GDM1 (cell line): ENCODE data around the gene FFAR4.

Source experiments
- DNase-seq: peaks from one replicate; lab custom pipeline; 2025; lab: John Stamatoyannopoulos, UW

Gene FFAR4

DNA sequence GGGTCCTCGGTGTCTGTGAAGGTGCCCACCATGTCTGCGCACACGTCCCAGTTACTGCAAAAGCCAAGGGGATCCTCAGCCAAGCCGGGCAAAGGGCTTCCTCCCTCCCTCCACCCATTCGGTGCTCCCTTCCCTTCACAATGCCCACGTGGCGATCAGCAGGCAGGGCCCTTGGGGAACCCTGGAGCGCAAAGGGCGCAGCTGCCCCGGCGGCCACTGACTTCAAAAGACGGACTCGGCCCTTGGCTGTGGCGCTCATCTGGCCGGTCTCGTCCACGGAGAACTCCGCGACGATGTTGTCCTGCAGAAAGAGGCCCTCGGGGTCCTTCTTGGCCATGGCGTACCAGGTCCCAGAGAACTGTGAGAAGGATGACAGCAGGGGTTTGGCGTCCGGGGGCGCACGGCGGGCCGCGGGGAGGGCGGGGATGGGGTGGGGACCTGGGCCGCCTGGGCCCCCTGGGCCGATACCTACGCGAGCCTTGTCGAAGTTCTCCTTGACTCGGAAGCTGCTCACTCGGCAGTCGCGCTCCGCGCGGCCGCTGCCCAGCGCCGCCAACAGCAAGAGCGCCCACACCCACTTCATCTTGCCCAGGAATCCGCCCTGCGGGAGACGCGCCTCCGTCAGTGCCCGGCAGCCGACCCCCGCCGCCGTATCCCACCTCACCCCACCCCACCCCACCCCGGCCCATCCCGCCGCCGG, 34.1 kb downstream of the FFAR4 start:
- no peak for DNase-seq

- DNase-seq, result no peak
These were observed 34.8 kb downstream of the FFAR4 start, which contains the start of gene RBP4 for GRCh38 chr10:93601146-93601773. Gene RBP4 (minus strand): TSS chr10:93601235. CDS start chr10:93601028, 207 bp downstream.

DNA sequence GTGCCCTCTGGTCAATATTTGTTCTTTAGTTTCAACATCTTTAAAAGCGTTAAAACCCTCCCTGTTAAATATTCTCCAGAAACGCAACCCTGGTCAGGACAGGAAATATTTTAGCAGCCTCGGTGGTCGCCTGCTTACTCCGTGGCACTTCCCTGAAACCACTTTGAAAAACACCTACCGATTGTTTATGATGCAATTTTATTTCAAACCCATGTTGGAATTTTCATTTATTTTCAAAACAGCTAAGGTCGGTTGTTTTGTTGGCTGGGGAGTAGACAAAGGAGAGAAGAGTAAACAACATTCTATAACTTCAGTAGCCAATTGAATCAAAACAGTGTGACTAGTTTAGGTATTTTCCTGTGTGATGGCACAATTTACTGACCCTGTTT, 35.3 kb downstream of the FFAR4 start:
- DNase-seq, result no peak

DNA sequence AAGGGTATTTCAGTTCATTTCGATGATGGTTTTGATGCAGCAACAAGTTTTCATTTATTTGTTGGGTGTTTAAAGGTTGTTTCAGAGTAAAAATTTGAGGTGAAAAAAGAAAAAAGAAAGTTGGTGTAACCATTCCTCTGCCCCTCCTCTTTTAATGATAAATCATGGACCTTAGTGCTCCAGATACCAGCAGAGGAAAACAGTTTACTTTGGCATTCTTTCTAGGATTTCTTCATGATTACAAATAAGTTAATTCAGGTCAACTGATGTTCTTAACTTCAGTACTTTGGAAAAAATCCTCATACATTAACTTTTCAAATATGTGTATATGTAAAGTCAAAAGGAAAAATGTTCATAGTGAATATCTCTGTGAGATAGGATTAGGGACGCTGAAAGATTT, 36.6 kb downstream of the FFAR4 start:
- no peak for DNase-seq

GRCh38 chr10:93604146-93604545, 37.7 kb downstream of the FFAR4 start:
- no peak for DNase-seq

DNA sequence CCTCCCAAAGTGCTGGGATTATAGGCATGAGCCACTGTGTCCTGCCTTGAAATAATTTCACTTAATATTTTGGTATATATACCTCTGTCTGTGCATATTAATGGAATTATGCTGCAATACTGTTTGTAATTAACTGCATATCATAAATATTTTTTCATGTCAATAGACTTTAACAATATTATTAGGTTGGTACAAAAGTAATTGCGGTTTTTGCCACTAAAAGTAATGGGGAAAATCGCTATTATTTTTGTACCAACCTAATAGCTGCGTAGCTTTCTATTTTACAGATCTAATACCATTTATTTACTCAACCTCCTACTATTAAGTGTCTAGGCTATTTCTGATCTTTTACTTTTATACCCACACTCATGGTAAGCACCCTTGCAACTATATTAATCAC, 42.0 kb downstream of the FFAR4 start:
- no peak for DNase-seq

DNA sequence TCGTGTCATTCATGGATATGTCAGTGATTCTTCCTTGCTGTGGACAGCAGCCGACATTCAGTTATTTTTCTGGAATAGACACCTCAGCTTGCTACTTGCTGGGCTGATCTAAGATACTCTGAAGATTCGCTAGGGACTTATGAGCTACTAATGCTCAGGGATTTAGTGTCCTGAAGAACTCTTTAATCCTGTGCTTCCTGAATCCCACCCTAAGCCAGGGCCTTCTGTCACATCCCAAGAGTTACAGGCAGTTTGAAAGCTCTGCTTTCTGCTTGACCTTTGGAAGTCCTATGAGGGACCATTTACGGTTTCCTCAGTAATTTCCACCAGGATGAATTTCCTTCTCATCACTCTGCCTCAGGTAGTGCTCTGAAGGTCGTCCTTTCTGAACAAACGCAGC, 45.8 kb downstream of the FFAR4 start, which contains the start of gene PDE6C:
Gene PDE6C (plus strand): TSS at position 227 of the 400 bp plus-strand sequence. CDS start 189 bp downstream, outside the sequence.
- DNase-seq, result no peak

DNA sequence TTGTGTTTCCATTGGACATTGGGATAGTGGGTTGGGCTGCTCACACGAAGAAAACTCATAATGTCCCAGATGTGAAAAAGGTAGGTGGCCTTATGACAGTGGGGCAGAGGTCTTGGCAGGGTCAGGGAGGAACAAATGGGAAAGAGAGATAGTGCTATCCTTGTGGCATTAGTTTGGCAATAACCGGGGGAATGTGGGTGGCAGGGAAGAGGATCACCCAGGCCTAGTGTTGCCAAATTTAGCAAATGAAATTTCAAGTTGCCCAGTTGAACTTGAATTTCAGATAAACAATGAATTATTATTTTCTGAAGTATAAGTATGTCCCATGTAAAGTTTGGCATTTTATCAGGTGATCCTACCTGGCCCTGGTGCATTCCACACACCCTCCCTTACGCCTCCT, 46.7 kb downstream of the FFAR4 start:
- DNase-seq, result no peak

- DNase-seq, result no peak
These were observed 47.8 kb downstream of the FFAR4 start for GRCh38 chr10:93614101-93614825.

DNA sequence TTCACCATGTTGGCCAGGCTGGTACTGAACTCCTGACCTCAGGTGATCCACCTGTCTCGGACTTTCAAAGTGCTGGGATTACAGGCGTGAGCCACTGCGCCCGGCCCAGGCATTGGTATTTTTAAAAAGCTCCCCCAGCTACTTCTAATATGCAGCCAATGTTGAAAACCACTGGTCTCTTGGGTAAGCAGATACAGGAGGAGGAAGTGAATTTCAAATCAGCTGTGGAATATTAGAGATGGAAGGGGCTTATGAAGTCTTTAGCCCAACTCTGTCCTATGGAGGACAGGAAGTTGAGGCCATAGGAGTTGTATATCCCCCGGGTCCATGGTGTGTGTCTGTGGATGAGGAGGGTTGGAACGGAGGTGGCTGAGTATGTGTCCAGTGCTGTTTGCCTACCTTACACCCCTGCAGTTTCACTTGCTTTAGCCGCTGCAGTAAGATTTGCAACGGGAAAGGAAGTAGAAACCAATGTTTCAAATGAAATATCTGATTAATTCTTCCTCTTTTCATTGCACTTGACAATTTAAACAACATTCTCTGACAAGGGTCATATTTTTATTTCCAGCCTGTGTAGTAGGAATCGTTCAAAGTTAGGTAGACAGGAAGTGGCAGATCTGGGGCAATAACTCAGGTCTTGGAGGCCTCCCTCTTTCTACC, 49.2 kb downstream of the FFAR4 start:
- no peak for DNase-seq

DNA sequence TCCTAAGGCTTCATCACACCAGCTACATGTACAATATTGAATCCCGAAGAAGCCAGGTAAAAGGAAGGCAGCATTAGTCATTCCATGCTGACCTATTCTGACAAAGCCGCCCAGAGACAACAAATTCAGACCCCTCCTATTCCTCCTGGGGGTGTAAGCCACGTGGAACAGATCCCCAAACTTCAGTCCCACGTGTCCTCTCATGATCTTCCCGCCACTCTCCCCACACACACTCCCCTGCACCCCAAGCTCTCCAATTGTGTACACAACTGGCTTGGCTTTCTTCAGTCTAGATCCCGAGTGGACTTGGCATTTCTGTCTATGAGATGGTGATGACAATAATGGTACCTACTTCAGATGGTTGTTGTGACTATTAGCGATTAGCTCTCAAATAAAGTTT, 54.5 kb downstream of the FFAR4 start:
- no peak for DNase-seq

DNA sequence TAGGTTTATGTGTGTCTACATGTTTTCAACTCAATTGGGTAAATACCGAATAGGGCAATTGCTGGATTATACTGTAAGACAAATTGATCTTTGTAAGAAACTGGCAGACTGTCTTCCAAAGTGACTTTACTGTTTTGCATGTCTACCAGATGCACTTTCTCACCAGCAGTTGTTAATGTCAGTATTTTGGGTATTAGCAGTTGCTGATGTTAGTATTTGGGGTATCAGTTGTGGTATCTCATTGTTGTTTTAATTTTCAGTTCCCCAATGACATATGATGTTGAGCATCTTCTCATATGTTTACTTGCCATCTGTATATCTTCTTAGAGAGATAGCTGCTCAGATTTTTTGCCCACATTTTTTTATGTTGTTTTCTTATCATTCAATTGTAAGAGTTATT, 56.5 kb downstream of the FFAR4 start:
- DNase-seq, result no peak

- DNase-seq, result no peak
These were observed 62.4 kb downstream of the FFAR4 start for GRCh38 chr10:93628858-93629257.

- DNase-seq, result no peak
These were observed 63.3 kb downstream of the FFAR4 start for GRCh38 chr10:93629647-93630305.

DNA sequence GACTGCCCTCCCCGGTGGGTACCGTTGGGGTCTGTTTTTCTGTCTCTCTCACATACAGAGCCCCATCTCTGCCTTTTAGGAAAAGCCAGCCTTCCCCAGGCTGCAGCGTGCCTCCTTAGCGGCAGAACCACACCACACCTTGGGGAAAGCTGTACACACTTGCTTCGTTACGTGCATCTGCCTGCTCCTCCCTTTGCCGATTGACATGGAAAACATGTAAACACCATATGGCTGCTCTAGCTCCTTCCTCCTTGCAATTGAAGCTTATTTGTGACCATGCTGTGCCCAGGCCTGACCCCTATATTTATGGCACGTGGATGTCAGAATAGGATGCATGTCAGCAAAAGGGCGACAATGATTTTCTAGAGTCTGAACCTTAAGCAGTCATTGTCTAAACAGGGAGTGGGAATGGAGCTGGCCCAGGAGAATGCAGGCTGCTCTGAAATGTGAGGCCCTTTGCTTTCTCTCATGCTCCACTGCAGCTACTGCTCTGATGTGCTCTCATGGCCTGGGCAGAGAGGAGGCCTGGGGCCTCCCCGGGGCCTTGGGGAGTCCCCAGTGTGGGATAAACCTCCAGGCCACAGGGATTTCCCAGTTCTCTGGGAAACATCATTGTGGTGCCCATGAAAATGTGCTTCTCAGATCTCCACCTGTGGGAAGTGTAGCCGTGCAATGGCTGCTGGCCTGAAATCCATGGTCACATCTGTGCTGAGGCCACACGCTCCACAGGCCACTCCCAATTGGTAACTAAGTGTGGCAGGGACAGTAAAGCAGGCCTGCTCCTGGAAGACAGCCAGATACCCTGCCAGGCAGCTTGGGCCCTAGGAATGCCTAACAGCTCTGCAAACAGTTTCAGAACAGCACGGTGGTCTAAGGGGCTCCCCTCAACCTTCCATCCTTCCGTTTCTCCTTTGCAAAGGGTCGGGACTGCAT, 64.4 kb downstream of the FFAR4 start:
- no peak for DNase-seq
